GM19395 (cell line): Measurements from ENCODE around the gene AIFM3.
A peak's percentile ranks its signal among the peaks of the same experiment; 100 is the strongest.
"Not testable (repeated sequence)": the region's sequence is repeated elsewhere in the genome, so short reads cannot be mapped to it uniquely, and the experiment has no call there.

Experiments used
- ATAC-seq: cut with Tn5 transposase; IDR thresholded peaks from one replicate; pipeline ENCODE4 v1.9.1; 2021; ENCODE audit warnings: mild to moderate bottlenecking, moderate library complexity; ENCODE audit not compliant: unreplicated experiment

AIFM3 gene

DNA sequence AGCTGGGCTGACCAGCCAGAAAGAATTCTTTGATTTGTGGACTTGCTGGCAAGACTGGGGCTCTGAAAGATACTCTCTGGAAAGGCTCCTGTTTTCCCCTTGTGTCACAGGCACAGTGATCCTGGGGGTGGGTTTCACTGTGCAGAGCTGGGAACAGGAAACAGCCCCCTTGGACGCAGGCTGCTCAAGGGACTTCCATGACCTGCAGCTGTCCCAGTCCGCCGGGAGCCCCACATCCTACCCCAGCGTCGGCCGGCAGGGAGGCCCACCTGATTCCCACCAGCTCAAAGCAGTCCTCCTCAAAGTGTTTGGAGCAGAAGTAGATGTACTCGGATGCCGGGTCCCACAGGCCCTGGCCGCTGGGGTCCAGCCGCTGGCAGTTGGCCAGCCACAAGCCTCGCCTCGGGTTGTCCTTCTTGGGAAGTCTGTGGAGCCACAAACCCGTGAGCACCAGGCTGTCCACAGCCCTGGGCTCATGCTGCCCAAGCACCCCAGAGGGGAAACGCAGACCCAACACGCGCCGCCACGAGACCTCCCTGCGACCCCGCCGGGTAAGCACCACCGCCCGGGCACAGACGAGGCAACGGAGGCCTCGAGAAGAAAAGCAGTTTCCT is 34.0 kb downstream of the AIFM3 start:
- ATAC-seq = peak; percentile 6

- peak; percentile 85 for ATAC-seq
Observed at GRCh38 chr22:21001601-21002325, 34.7 kb downstream of the AIFM3 start, which contains the start of gene THAP7. TSS of gene THAP7 (minus strand) at chr22:21002118. CDS start at chr22:21001911, 207 bp downstream.

GRCh38 chr22:21003782-21004181 is 36.7 kb downstream of the AIFM3 start:
- ATAC-seq = no peak

DNA sequence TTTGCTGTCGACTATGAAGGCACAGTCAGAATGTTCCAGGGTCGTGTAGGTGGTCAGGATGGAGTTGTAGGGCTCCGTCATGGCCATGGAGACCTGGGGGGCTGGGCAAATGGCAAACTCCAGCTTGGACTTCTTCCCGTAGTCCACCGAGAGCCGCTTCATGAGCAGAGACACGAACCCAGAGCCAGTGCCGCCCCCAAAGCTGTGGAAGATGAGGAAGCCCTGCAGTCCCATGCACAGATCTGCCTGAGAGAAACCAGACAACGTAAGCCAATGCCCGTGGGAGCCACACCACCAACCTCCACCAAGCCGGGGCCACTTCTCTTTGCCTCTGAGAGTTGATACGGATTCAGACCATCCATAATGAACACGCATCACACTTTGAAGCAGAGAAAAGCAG is 42.2 kb downstream of the AIFM3 start:
- ATAC-seq = not testable (repeated sequence)

GRCh38 chr22:21009638-21010425 is 42.8 kb downstream of the AIFM3 start:
- no peak for ATAC-seq

DNA sequence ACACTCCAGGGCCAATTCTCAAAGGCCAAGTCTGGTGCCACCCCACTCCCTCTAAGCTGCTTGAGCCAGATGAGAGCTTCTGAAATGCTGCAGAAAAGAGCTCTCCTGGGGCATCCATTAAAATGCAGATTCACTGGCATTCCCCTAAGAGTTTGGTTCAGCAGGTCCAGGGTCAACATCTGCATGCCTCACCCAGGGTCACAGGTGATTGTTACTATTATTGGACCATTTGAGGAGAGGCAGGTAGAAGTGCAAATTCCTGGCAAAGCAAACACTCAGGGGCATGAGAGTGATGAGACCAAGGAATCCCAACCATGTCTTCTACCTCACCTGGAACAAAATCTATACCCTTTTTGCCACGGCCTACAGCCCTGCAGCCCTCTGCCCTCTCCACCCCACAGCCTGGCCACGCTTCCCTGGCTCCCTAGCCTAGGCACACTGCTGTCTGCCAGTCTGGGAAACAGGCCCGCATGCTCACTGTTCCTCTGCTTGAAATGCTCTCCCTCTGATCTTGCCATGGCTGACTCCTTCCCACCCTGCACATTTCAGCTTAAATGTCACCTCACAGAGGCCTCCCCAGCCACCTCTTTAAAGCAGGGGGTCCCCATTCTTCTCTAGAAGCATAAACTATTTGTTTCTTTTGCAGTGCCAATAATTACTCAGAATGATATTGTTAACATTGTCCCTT is 43.5 kb downstream of the AIFM3 start:
- ATAC-seq = no peak

DNA sequence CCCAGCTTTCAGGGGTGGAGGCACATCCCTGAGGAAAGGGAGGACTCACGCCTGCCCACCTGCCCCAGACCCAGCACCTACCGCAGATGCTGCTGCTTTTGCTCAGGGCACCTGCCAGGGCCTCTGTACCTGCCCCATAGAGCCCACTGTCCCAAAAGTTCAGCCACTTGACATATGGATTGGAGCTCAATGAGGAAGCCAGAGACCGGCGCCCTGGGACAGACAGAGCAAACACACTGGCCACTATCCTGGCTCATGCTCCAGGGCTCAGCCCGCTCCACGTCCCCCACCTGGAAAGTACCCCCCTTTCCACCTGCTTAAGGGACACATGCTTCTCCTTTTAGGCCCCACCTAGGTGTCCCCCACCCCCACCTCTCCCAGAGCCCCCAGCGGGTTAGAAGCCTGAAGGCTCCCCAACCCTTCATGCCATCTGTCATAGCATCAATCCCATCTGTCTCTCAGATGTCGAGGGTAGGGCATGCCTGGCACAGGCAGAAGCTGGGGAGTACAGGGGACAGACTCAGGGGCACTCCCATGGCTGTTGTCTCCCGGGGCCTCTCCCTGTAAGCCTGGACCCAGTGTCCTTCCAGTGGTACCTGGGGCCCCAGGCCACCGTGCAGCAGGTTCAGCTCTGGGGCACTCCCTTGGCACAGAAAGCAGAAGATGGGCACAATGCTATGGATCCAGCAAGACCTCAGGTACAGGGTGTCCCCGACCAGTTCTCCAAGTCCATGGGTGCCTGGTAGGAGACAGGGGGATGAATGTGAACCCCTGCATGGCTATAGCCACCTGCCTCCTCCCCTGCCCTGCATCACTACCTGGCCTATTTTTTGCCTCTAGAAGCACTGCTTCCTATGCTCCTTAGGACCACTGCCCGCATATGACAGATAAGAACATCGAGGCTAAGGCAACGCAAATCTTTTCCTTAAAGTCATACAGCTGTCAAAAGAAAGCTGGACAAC is 45.7 kb downstream of the AIFM3 start:
- no peak for ATAC-seq

DNA sequence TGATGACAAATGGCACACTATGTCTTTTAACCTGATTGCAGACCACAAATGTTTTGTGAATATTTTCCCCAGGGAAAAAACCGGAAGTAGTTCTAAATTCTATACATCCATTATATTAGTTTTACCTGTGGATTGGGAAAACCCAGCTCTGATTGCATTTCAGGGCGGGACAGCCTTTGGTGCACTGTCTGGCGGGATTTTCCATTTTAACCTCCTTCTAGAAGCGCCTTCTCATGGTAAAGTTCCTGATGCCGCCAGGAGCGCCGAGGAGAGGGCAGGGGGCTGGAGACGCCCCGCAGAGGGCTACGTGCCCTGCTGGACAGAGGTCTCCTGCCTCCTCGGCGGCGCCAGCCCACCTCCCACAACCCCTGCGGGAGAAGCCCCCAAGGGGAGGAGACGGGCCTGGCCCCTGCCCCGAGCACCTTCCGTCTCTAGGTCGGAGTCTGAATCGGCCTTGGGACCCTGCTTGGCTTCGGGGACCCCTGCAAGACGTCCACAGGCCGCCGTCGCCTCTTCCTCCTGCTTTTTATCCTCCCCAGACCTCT is 46.7 kb downstream of the AIFM3 start:
- ATAC-seq = no peak

GRCh38 chr22:21014202-21014725 is 47.2 kb downstream of the AIFM3 start:
- peak; percentile 80 for ATAC-seq

GRCh38 chr22:21014726-21015465 is 47.8 kb downstream of the AIFM3 start, which contains the start of gene P2RX6:
TSS of gene P2RX6 (plus strand) at chr22:21015165. CDS start at chr22:21015175, 10 bp downstream.
- no peak for ATAC-seq

DNA sequence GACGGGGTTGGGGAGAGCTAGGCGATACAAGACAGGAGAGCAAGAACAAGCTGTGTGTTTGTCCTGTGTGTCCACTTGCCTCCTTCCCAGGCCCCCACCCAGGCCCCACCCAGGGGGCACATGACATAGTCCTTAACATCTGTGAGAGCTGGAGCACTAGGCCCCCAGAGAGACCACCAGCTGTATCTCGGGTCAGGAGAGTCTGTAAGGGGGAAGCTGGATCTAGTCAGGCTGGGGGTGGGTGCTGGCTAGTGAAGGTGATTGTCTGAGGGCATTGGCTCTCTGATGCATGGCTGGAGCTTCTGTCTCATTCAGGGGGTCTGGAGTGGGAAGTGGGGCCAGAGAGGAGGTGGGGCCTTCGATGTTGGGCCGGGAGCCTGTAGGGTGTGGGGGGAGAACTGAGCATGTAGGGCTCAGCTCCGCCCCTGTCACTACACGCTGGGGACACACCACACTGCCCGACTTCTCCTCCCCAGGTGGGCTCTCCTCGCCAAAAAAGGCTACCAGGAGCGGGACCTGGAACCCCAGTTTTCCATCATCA is 48.5 kb downstream of the AIFM3 start:
- ATAC-seq = no peak

DNA sequence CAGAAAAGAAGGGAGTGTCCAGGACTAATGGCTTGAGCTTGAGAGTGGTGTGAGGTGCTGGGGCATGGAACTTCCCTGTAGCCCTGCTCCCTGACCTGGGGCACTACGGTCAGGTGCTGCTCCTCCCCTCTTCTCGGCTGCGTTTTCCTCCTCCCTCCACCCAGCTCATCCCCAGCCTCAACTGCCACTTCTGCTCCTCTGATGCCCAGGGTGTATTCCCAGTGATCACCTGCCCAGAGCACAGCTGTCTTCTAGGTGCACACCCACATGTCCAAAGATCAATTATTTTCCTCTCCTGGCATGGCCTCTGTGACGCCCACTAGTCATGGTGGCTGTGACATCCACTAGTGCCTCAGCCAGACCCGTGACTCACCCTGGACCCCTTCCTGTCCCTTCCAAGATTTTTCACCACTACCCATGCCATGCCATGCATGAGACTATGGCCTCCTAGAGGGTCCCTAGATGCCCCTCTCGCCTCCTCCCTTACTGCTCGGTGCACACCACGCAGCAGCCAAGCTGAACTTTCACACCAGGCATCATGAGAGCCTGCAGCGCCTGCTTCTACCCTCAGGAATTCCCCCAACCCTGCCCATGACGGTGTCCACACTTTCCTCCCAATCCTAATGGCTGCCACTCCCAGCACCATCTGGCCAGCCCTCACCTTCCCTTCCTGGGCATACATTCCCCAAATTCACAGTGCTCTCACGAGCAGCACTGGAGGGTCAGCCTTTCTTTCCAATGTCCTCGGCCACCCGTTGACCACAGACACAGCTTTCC is 49.8 kb downstream of the AIFM3 start:
- ATAC-seq = no peak

GRCh38 chr22:21018314-21018713 is 51.3 kb downstream of the AIFM3 start:
- no peak for ATAC-seq

DNA sequence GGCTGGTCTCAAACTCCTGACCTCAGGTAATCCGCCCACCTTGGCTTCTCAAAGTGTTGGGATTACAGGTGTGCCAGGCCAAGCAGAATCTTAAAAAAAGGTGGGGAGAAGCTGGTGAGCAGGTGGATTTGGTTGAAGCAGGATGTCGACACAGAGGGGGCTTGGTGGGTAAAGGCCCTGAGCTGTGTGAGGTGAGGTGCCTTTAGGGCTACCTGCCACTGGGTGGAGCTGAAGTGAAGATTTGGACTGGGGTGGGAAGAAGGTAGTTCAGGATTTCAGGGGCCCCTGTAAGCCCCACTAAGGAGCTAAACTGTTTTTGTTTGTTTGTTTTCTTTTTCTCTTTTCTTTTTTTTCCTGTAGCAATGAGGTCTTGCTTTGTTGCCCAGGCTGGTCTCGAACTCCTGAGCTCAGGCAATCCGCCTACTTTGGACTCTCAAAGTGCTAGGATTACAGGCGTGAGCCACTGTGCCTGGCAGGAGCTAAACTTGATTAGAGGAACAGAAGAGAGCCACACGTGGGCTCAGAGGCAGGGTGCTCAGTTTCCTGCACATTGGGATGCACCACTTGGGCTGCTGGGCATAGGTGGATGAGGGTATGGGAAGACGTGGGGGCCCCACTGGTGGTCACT is 53.9 kb downstream of the AIFM3 start:
- no peak for ATAC-seq

- no peak for ATAC-seq
Observed at GRCh38 chr22:21022507-21022906, 55.5 kb downstream of the AIFM3 start.

GRCh38 chr22:21022955-21023614 is 56.0 kb downstream of the AIFM3 start:
- ATAC-seq = no peak

DNA sequence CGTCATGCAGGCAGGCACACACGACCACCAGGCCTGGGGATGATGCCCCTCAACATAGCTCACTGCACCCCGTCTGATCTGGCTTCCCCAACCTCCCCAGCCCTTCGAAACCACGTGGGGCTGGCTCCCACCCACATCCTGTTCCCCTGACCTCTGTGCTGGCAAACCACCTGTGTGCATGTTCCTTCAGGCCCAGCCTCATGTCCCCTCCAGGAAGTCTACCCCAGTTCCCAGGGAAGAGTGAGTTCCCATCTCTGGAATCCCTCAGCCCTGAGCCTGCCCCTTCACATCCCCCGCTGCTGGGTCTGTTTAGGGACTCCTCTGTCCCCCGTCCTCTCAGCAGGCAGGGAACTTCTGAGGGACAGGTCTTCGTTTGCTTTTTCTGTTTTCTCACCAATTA is 58.2 kb downstream of the AIFM3 start:
- ATAC-seq = no peak
